GM21526 (cell line): ENCODE results near the gene PTGES3L.
"Not testable (repeated sequence)": the region's sequence is repeated elsewhere in the genome, so short reads cannot be mapped to it uniquely, and the experiment has no call there.

Experiments
- ATAC-seq: cut with Tn5 transposase; IDR thresholded peaks from one replicate; pipeline ENCODE4 v1.9.1; 2021; ENCODE audit warnings: moderate library complexity; ENCODE audit not compliant: unreplicated experiment, low FRiP score

PTGES3L gene

GRCh38 chr17:43014649-43015542 is 35.0 kb upstream of the PTGES3L start:
- no peak for ATAC-seq

- no peak for ATAC-seq
Measured at GRCh38 chr17:43014020-43014648, 34.3 kb upstream of the PTGES3L start.

- no peak for ATAC-seq
Measured at GRCh38 chr17:43013296-43013695, 33.4 kb upstream of the PTGES3L start.

GRCh38 chr17:43011728-43012472 is 32.0 kb upstream of the PTGES3L start:
- ATAC-seq, result no peak

- no peak for ATAC-seq
Measured at GRCh38 chr17:43010667-43011308, 30.9 kb upstream of the PTGES3L start.

DNA sequence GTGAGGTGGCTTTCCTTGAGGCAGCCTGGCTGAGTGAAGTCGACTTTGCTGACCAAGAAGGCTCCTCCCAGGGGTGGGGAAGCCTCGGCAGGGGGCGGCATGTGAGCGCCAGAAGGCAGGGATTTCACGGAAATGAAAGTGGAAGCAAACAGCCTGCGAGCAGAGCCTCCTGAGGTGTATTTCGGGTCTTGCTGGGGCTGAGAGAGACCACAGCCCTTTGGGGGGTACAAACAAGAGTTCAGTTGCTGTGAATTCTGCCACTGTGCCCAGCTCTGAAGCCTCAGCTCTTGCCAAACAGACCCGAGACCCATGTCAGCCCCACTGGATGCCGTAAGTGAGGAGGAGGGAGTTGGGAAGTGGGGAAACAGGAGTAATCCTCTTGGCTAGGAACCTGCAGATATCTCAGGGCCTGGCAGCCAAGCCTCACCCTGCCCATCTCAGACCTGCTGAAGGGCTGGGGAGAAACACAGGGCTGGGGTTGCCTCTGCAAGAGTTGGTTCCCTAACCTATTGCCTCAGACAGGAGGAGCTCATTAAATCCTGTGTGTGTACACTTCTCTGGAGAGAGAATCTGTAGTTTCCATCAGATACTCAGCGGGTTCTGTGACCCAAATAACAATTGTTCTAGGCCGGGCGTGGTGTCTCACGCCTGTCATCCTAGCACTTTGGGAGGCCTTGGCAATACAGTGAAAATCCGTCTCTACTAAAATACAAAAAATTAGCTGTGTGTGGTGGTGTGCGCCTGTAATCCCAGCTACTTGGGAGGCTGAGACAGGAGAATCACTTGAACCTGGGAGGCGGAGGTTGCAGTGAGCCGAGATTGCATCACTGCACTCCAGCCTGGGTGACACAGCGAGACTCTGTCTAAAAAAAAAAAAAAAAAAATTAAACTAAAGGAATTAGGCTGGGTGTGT is 27.0 kb upstream of the PTGES3L start, which contains the start of gene IFI35:
Gene IFI35, plus strand, starts transcription at position 146 of the 913 bp plus-strand sequence. Its CDS starts 164 bp downstream, at position 310.
- ATAC-seq, result peak; percentile 69

DNA sequence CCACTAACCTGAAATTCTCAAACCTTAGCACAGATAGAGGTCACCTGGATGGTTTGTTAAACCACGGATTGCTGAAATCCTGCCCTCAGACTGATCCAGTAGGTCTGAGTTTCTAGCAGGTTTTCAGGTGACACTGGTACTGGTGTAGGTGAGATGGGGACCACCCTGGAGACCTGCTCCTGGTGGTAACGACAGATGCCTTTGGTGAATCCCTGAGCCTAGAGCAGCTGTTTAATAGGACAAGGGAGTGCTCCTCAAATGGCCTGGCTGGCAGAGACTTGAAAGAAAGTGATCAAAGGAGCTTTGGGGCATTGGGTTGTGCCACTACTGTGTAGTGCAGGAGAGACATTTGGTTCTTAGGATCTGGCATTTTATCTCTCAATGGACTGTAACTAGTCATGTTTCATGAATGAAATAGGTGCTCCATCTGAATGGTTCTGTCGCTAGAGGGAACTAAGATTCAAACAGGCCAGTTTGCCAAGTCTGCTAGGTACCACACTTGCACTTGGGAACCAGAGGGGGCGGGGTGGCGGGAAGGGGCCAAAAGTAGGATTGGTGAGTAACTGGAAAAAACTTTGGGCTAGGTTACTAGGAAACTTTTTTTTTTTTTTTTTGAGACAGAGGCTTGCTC is 23.8 kb upstream of the PTGES3L start:
- ATAC-seq, result no peak

- ATAC-seq, result not testable (repeated sequence)
Measured at GRCh38 chr17:43000894-43001293, 21.0 kb upstream of the PTGES3L start.

- no peak for ATAC-seq
Measured at GRCh38 chr17:42999003-42999525, 19.2 kb upstream of the PTGES3L start.

DNA sequence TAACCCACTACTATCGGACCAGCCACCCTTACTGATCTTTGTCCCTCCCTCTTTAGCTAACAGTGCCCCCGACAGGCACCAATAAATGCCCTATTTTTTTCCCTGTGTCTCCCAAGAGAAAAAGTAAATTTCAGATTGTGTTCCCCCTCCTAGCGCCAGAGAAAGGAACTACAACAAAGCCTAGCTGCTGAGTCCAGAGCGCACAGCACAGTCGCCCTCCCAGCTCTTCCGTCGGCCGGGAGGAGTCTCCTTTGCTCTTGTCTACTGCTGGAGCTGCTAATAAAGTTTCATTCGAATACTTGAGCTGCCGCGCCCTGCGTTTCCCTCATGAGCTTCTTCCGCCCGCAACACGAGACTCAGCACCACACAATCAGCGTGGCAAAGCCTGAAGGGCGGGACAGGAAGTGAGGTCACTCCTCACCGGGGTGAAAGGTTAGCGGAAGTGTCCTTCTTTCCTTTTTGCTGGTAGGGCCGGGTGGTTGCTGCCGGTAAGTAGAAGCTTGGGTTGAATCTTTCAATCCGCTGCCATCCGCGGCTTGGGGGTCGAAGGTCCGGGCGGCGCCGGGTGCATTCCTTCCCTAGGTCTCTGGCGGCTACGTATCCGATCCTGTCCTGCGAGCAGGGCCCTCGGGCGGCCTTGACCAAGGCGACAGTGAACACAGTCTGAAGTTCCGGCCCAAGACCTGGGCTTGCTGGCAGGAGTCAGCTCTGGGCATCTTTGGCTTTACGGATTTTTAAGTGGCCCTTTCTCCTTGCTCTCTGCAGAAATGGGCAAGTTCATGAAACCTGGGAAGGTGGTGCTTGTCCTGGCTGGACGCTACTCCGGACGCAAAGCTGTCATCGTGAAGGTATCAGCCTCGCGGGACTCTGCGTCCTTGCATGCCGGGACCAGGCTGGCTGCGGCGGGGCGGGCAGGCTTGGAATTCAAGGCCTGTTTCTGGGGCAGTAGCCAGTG is 18.4 kb upstream of the PTGES3L start, which contains the start of gene RPL27:
Gene RPL27, plus strand, starts transcription at position 436 of the 955 bp plus-strand sequence. Its CDS starts 332 bp downstream, at position 768.
- peak; percentile 81 for ATAC-seq

DNA sequence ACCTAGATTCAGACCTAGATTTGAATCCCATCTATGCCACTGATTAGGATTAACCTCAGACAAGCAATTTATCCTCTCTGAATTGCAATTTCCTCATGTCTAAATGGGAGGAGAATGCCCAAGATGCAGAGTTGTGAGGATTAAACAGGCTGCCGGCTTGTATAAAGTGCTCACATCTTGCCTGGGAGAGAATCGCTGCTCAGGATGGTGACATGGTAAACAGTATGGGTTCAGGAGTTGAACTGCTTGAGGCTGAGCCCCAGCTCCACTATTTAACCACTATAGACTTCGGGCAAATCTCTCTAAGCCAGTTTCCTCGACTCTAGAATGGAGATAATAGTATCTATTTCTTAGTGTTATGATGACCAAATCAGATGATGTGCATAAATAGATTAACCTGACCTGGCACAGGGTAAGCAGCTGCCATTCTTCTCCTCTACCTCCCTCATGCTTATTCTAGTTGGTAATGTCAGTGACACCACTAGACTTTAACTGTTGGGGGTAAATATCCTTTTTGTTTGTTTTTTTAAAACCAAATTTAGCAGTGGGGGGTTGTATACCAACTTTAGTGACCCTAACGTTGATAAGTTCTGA is 17.6 kb upstream of the PTGES3L start:
- no peak for ATAC-seq

DNA sequence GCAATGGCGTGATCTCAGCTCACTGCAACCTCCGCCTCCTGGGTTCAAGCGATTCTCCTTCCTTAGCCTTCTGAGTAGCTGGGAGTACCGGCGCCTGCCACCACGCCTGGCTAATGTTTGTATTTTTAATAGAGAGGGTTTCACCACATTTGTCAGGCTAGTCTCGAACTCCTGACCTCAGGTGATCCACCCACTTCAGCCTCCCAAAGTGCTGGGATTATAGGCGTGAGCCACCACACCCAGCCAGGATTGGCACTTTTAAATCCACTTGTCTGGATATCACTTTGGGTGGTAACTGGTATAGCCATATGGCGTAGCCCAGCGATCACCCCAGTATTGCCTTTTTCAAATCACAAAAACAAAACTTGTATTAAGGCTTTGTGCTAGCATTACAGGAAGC is 14.0 kb upstream of the PTGES3L start:
- ATAC-seq, result not testable (repeated sequence)

- no peak for ATAC-seq
Measured at GRCh38 chr17:42992872-42993271, 13.0 kb upstream of the PTGES3L start.

DNA sequence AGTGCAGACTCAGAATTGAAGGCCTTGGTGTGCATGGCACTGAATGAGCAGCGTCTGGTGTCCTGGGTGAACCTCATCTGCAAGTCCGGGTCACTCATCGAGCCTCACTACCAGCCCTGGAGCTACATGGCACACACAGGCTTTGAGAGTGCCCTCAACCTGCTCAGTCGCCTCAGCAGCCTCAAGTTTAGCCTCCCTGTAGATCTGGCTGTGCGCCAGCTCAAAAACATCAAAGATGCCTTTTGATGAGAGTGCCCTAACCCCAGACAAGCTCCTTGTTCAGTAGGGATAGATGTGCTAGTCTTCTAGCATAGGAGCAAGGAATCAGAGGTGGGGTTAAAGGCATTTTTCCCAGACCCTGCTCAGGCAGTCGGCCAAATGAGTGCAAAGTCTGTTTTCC is 11.6 kb upstream of the PTGES3L start:
- no peak for ATAC-seq

DNA sequence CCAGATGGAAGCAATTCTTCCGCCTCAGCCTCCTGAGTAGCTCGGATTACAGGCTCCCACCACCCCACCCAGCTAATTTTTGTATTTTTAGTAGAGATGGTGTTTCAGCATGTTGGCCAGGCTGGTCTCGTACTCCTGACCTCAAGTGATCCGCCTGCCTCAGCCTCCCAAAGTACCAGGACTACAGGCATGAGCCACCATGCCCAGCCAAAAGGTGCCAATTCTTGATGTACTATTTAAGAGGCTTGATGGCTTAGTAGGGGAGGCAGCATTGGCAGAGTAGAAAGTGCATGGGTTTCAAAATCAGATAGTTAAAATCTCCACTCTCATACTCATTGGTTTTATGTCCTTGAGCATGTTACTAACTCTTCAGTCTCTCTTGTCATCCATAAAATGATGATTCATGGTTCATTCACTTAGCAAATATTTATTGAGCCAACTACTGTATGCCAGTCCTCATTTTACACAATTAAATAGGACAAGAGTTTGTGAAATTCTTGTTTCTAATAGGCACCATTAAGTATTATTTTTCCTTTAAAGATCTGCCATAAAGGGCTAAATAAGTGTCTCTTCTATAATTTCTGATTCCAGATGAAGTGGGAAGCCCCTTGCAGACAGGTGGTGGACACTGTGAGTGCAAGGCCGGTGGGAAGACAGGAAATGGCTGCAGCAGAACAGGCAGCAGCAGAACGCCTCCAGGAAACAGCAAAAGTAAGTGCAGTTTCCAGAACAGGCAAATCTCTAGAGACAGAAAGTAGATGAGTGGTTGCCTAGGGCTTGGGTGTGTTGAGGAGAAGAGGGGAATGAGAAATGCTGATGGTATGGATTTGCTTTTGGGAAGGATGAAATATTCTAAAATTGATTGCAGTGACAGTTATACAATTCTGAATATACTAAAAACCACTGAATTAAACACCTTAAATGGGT is 10.1 kb upstream of the PTGES3L start:
- ATAC-seq, result no peak

DNA sequence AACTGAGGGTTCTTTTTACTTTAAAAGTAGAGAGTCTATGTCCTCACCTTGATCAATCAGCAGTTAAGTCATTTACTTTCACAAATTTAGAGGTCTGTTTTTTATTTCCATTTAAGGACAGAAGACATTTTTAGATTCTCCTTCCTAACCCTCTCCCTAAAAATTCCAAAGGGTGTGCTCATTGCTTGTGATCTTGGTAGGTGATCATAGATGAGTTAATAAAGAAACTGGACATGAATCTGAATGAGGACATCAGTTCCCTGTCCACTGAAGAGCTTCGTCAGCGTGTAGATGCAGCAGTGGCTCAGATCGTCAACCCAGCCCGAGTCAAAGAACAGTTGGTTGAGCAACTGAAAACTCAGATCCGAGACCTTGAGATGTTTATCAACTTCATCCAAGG is 9.3 kb upstream of the PTGES3L start:
- no peak for ATAC-seq
